COLO829 (cell line): Measurements from ENCODE around the gene SLC22A14.
"Not testable (repeated sequence)": the region's sequence is repeated elsewhere in the genome, so short reads cannot be mapped to it uniquely, and the experiment has no call there.

Experiments
- DNase-seq: peaks from one replicate; pipeline ENCODE4 v3.0.0; 2012; ENCODE audit warnings: low spot score

The SLC22A14 gene, protein sequence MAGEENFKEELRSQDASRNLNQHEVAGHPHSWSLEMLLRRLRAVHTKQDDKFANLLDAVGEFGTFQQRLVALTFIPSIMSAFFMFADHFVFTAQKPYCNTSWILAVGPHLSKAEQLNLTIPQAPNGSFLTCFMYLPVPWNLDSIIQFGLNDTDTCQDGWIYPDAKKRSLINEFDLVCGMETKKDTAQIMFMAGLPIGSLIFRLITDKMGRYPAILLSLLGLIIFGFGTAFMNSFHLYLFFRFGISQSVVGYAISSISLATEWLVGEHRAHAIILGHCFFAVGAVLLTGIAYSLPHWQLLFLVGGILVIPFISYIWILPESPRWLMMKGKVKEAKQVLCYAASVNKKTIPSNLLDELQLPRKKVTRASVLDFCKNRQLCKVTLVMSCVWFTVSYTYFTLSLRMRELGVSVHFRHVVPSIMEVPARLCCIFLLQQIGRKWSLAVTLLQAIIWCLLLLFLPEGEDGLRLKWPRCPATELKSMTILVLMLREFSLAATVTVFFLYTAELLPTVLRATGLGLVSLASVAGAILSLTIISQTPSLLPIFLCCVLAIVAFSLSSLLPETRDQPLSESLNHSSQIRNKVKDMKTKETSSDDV

DNA sequence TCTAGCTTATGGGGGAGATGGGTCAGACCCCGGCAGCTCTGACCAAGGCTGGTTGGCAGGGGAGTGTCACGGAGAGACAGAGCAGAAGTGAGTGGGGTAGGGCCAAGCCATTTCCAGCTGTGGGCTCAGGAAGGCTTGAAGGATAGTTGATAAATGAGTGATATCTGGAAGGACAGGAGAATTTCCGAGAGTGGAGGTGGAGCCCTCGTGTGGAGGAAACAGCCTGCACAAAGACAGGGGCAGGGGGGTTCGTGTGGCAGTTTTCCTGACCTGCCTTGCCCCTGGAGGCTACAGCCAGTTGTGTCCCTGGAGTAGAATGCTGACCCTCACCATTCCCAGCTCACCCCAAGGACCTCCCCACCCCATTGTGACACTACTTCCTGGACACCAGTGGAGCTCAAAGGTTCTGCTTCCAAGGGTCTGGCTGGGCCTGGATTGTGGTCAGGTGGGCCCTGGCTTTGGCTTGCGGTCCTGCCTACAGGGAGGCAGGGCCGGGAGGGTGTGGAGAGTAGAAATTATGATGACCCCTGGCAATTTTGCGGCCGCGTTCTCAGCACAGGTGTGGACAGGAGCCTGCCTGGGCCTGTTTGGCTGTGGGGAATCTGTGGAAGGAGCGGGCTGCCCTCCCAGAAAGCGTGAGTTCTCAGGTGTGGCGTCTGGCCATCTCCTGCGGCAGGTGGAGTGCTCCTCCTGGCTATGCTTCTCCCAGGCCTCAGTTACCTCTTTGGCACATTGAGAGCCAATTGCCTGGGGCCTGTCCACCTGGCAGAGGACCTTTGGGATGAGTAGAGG lies at the start of gene SLC22A14:
TSS of gene SLC22A14 (plus strand) at position 400 of the 792 bp plus-strand sequence. CDS start 23,733 bp downstream, outside the sequence.
- no peak for DNase-seq

DNA sequence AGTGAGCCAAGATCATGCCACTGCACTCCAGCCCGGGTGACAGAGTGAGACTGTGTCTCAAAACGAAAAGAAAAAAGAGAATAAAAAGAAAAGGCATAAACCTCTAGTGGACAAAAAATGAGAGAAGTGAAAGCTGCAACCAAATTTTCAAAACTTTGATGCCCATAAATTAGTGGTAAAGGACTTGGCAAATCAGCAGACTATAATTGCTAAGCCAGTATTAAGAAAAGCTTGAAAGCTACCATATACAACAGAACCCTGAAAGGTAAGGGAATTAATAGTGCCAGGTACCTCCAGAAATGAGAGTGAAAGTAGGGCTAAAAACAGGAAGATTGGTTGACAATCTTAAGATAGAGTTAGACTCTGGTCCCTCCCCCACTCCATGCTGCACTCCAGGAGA lies 49.4 kb upstream of the SLC22A14 start:
- DNase-seq: no peak

DNA sequence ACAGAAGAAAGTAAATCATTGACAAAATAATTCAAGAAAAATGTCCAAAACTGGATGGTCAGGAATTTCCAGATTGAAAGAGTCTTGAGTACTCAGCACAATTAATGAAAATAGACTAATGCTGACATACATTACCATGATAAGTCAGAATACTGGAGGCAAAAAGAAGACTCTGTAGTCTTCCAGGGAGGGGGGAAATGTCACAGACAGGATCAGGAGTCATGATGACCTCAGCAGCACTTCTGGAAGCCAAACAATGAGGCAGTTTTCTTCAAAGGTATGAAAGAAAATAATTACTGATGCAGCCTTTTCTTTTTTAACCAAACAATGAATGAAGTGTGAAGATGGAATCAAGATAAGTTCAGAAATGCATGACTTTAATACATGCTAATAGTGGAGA lies 46.6 kb upstream of the SLC22A14 start:
- peak; percentile 61 for DNase-seq

DNA sequence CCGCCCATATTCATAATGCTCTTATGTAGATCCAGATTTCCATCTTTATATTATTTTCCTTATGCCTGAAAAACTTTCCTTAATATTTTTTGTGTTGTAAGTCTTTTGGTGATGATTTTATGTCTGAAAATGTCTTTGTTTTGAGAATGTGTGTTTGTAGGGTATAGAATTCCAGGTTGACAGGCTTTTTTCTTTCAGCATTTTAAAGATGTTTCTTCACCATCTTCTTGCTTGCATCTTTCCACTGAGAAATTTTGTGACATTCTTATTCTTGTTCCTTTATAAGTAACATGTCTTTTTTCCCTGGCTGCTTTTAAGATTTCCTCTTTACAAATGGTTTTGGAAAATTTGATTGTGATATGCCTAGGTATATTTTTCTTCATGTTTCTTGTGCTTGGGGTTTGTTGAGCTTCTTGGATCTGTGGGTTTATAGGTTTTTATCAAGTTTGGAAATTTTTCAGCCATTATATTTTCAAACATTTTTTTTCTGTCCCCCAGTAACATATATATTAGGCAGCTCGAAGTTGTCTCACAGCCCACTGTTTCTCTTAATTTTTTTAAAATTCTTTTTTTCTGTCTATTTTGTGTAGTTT lies 43.6 kb upstream of the SLC22A14 start:
- no peak for DNase-seq

DNA sequence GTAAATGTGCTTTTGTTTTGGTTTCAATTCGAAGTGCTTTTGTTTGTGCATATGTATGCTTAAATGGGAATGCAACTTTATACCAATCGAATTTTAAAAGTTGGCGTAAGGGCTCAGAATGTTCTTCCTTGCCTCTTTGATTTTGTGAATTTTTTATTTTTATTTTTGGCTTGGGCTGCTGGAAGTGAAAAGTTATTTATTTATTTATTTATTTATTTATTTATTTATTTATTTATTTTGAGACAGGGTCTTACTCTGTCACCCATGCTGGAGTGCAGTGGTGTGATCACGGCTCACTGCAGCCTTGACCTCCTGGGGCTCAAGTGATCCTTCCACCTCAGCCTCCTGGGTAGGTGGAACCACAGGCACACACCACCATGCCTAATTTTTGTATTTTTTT lies 39.3 kb upstream of the SLC22A14 start:
- not testable (repeated sequence) for DNase-seq

DNA sequence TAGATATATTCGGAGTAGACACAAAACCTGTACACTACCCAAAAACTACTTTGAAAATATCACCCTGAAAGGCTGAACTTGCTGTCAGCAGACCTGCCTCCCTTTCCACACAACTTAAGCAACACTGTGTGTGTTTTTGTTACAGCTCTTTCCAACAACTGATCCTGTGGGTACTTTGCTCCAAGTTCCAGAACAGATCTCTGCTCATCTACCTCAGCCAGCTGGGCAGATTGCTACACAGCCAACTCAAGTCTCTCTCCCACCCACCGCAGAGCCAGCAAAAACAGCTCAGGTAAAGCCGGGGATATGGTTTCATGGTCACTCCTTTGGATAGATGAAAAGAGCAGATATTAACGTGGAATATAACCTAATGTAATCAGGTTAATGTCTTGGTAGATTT lies 36.2 kb upstream of the SLC22A14 start:
- DNase-seq: no peak

DNA sequence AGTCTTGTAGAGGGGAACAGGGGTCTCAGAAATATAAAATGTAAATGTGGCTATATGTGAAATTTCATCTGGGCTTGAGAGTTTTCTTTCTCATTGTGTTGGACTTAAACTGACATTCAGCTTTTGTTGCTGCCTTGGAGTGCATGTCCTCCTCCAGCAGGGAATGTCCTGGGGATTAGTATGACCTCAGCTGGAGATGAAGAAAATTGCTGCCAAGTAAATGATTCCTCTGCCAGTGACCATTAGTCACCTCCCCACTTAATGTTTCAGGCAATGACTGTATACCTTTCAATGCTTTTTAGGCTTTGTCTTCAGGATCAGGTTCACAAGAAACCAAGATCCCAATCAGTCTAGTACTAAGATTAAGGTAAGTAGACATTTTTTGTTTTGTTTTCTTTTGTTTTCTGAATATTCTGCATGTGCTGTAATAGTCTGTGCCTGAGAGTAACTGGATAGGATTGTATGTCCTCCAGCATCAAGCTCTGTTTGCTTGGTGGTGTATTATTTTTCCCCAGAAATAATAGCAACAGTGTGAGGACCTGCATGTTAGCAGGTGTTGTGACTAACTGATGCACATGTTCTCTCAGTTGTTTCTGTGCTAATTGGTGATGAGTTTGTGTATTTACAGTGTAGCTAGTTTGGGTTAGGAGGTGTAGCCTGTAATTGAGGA lies 34.6 kb upstream of the SLC22A14 start:
- DNase-seq: peak; percentile 85

DNA sequence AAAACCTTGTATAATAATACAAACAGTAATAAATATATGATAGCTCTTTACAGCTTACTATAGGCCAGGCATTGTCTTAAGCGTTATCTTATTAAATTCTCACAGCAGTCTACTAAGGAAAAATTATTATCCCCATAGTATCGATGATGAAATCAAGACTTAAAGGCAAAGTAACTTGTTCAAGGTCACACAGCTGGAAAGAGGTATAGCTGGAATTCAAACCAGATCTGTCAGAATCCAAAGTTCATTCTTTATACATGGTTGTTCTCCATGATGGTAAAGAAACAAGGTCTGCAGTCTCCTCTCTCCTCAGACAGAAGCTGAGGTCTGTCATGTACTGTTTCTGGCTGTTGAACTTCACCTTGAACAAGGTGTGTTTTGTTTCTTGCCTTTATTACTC lies 31.9 kb upstream of the SLC22A14 start:
- DNase-seq: no peak

DNA sequence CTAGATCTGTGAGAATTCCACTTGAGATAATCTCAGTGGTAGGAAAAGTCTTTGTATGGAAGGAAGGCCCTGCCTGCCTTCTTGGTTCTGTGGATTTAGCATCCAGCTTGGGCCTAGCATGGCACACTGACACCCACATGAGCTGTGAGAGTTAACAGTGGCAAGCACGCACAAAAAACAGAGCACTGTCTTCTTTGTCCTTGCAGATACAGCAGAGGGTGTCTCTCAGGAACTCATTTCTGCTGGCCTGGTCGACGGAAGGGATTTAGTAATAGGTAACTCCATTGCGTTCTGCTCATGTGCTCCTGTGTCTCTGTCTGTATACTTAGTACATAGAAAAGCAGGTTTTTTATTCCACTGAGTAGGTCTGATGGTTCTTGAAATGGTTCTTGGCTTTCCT lies 30.9 kb upstream of the SLC22A14 start:
- DNase-seq: no peak

DNA sequence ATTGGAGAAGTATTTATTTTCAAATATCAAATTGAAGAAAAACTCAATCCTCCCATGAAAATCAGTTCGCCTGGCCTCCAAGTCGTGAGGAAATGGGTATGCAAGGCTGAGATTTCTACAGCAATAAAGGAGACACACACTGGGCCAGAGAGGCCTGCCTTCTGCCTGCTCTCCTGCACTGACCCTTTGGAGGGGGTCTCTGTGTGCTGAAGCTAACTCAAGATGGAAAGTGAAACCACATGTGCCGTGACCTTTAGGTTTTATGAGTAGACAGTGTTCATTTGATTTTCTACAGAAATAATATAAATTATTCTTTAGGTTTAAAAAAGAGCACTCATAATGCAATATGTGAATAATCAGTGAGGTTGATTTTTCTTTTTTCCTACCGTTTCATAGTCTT lies 28.4 kb upstream of the SLC22A14 start:
- no peak for DNase-seq

DNA sequence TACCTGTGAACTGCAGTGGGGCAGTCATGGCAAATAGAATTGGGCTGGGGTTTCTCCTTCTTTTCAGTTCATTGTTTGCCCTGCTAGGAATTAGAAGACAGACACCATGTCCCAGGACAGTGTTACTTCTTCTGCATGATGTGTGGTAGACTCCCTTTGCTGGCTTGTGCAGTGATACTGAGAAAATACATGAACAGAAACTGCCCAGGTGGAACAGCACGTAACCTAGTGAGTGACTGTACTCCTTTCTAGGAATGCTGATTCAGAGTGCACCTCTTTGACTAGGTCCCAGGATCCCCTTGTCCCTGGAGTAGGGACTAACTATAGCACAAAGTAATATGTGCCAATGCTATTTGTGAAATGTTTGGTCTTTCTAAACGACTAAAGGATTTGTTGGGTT lies 27.2 kb upstream of the SLC22A14 start:
- DNase-seq: no peak

DNA sequence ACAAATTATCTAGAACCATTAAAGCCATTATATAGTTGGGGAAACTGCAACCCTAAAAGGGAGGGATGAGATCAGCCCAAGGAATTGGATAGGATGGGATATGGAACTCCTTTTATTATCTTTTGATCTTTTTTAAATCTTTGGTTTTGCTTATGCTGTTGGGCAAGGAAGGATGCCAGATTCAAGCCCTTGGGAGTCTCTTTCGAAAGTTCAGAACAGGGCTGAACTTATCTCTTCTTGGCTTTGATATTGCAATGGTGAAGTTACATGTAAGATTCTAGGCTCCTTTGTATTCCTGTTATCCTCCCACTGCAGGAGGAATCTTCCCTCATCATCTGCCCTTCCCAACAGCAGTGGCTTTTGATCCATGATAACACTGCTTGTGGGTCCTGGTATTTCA lies 26.5 kb upstream of the SLC22A14 start:
- DNase-seq: no peak

DNA sequence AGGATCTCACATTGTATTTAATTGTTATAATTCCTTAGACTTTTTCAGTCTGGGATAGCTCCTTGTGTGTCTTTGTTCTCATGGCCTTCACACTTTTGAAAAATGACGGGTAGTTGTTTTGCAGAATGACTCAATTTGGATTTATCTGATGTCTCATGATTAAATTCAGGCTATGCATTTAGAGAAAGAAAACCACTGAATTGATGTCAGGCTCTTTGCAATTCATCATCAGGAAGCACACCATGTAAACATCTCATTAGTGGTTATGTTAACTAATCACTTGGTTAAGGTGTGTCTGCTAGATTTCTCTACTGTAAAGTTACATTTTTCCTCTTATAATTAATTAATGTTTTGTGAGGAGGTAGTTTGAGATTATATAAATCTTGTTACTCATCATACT lies 24.5 kb upstream of the SLC22A14 start:
- DNase-seq: no peak

DNA sequence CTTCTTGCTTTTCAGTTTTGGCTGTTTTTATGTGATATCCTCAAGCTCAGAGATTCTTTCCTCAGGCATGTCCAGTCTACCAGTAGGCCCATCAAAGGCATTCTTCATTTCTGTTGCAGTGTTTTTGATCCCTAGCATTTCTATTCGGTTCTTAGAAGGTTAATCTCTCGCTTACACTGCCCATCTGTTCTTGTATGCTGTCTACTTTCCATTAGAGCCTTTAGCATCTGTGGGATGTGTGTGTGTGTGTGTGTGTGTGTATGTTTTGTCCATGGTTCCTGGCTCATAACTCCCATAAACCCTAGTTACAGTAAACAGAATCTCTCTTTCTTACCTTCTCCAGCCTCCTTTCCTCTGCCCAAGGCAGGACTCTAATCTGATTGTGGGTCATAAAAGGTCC lies 21.6 kb upstream of the SLC22A14 start:
- no peak for DNase-seq

DNA sequence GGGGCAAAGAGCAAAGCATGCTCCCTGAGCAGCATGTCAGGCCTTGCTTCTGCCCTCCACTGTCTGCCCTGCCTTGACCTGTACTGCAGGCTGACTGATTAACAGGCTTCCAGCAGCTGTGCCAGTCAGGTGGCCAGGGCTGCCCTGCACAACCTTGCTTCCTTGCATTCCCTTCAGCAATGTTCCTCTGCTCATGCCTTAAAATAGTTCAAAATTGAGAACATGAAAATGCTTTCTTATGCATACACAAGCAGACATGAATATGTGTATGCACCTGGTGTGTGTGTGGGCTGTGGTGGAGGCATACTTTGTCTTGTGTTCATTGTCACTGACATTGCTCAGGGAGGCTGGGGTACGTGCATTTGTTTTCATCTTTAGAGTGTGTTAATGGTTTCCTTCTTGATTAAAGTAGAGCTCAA lies 17.7 kb upstream of the SLC22A14 start:
- no peak for DNase-seq

DNA sequence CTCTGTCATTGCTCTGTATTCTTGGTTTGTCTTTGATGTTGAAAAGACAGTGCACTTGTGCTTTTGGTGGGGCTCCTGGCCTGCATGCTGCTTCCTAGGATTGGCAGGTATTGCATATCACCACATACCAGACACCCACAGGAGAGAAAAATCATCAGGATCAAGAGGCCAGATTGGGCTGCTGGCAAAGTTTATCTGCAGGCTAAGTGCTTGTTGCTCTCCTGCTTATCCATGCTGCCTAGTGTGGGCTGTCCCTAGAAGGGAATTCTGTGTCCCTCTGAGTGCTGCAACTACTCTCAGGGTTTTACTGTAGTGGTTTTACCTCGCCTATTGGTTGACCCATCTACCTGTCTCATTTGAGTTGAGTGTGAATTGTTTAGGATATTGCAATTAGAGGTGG lies 17.3 kb upstream of the SLC22A14 start:
- no peak for DNase-seq

DNA sequence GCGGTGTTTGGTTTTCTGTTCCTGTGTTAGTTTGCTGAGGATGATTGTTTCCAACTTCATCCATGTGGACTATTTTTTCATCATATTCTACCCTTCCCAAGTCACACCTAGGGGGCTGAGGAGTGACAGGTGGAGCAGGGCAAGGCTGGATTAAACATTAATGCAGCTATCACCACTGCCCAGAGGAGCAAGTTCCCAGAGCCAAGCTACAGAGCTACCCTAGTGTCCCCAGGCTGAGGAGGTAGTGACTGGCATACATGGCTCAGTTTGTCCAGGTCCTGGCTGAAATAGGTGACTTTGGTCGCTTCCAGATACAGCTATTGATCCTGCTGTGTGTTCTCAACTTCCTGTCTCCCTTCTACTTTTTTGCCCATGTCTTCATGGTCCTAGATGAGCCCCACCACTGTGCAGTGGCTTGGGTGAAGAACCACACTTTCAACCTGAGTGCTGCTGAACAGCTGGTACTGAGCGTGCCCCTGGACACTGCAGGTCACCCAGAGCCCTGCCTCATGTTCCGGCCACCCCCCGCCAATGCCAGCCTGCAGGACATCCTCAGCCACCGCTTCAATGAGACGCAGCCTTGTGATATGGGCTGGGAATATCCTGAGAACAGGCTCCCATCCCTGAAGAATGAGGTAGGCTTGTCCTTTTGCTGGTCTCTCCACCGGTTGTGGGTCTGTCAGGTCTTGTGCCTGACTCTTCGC lies 16.3 kb upstream of the SLC22A14 start, which contains the start of gene SLC22A13:
TSS of gene SLC22A13 (plus strand) at position 209 of the 704 bp plus-strand sequence. CDS start at position 258, 49 bp downstream.
- DNase-seq: no peak

DNA sequence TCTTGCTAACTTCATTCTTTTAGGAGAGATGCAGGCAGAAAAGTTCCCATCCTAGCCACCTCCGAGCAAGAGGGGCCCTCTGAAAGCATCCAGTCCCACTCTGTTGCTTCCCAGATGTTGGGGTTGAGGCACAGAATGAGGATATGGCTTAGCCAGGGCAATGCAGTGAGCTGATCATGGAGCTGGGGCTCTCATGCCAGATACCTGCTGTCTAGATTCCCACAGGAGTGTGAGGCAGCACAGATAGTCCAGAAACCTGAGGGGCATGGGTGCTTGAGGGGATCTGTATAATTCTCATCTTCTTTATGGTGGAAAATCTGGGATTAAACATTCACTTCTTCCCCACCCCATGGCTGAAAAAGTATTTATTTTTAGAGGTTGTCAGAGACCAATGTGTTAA lies 15.3 kb upstream of the SLC22A14 start:
- no peak for DNase-seq

DNA sequence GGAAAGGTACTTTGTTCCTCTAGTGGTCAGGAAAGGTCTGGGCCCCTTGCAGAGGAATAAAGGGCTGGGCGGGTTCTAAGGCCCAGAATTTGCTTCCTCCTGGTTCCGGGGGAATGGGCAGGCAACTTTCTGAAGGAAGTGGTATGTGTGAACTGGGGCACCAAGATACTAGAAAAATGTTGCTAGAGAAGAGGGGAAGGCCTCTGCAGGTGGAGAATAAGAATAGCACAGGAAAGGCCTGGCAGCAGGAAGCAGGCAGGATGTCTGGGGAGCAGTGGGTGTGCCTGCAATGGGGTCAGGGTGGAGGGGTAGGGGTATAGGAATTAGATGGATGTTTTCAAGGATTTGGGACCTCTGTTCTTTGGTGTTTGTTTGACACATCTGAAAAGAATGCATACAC lies 14.4 kb upstream of the SLC22A14 start:
- DNase-seq: no peak

DNA sequence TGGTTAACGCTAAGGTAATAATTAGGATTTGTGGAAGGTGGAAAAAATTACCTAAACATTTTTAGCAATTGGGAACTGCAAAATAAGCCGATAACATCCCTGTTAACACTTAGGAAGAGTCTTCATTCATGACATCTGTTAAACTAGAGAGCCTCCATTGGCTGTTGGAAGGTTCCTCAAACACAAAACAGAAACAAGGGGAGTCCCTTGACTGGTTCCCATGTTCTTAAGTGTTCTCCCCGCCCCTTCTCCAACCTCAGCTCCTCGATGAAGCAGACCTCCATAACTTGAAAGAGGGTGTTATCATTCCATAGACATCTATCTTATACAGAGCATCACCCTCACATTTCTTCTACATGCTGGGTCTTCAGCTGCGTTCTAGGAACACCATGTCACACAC lies 14.0 kb upstream of the SLC22A14 start:
- DNase-seq: no peak

DNA sequence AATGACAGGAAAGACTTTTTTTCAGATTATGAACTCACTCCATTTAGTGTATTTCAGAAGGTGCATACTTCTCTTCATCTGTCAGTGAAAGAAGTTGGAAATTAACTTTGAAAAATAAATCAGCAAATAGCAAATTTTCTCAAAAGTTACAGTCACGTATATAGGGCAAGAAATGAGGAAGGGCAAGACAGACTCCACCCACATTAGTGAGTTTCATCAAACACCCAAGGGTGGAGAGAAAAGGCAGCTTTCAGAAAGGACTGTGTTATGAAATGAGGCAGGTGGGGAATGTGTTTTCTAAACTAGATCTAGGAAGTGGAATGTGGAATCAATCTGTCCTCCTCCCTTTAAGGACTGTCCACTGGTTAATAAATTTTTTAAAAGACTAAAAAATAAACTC lies 13.6 kb upstream of the SLC22A14 start:
- no peak for DNase-seq
